Ramos (cell line): ENCODE measurements around the gene VWA1.
"Not testable (repeated sequence)": the region's sequence is repeated elsewhere in the genome, so short reads cannot be mapped to it uniquely, and the experiment has no call there.

Source experiments
- in situ Hi-C: fragments of 300-500 bp; cut with MboI; formaldehyde crosslinking; loops from one replicate; pipeline ENCODE4 v1.14.3; 2022; ENCODE audit warnings: low sequenced_read_pairs; ENCODE audit not compliant: unreplicated experiment

The VWA1 gene

DNA sequence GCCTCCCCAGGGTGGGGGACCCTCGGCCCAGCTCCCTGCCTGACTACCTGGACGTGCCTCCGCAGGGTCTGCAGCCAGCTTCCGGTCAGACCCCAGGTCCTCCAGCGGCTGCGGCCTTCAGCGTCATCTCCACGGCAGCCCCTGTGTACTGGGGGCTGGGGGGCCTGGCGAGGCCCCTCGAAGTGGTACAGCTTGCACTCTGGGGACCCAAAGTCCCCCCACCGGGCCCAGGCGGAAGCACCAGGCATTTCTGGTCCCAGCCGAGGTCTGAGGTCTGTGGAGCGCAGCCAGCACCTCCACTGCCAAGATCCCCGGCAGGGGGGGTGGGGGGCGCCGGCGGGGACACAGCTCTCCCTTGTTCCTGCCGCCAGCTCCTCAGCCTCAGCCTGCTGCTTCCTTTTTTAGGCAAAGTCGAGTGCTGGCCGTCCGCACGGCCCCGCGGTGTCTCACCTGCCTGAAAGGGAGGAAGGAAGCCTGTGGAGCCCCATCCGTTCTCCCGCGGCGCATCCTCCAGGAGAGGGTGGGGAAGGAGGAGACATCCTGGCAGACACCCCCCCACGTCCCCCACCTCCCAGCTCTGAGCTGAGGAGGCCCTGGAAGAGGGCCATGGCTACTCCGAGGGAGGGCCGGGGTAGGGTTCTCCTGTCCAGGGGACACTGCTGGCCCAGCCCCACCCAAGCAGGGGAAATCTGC is 1.2 kb upstream of the VWA1 start:
- in situ Hi-C loops = no loop called here

- in situ Hi-C loops = no loop called here
These were observed 725 bp upstream of the VWA1 start for GRCh38 chr1:1434824-1435105.

GRCh38 chr1:1435911-1436629 is 580 bp downstream of the VWA1 start:
- in situ Hi-C loops = no loop called here

DNA sequence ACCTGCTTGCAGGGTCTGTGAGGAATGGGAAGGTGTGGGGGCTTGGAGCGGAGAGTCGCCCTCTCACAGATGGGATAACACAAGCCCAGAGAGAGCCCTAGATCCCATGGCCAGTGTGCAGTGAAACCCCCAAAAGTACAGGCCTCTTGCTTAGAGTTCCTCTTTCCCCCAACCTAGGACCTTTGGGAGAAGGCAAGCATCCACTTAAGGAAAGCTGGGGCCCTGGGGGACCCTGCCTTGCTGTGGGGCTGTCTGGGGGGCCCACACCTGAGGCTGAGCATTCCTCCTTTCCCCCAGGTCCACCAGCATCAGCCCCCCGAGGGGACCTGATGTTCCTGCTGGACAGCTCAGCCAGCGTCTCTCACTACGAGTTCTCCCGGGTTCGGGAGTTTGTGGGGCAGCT is 1.1 kb downstream of the VWA1 start:
- in situ Hi-C loops = no loop called here

GRCh38 chr1:1437033-1437903 is 1.8 kb downstream of the VWA1 start:
- in situ Hi-C loops = no loop called here

GRCh38 chr1:1437904-1438376 is 2.5 kb downstream of the VWA1 start:
- in situ Hi-C loops = no loop called here

GRCh38 chr1:1438531-1439381 is 3.3 kb downstream of the VWA1 start:
- in situ Hi-C loops = no loop called here

DNA sequence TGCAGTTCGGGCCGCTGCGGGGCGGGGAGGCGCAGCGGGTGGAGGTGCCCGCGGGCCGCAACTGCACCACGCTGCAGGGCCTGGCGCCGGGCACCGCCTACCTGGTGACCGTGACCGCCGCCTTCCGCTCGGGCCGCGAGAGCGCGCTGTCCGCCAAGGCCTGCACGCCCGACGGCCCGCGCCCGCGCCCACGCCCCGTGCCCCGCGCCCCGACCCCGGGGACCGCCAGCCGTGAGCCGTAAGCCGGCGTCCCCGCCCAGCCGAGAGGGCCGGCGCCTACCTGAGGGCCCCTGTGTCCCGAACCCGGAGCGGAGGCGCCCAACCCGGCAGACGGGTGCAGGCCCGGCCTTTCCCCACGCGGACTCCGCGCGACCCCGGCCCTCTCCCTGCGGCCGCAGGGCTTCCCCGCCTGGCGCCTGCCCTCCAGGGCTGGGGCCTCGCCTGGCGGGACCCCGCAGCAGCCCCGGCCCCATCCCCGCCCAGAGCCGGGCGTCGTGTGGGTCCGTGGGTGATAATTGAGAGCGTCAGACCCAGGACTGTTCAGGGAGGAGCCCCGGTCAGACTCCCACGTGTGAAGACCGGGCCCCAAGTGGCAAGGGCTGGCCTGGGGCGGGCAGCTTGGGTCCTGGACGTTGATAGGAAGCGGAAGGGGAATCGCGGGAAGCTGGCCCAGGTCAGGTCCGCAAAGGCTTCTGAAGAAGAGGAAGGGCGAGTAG is 4.2 kb downstream of the VWA1 start:
- in situ Hi-C loops = no loop called here

- in situ Hi-C loops = no loop called here
These were observed 4.9 kb downstream of the VWA1 start for GRCh38 chr1:1440262-1441001.

- in situ Hi-C loops = no loop called here
These were observed 5.8 kb downstream of the VWA1 start for GRCh38 chr1:1441002-1441888.

DNA sequence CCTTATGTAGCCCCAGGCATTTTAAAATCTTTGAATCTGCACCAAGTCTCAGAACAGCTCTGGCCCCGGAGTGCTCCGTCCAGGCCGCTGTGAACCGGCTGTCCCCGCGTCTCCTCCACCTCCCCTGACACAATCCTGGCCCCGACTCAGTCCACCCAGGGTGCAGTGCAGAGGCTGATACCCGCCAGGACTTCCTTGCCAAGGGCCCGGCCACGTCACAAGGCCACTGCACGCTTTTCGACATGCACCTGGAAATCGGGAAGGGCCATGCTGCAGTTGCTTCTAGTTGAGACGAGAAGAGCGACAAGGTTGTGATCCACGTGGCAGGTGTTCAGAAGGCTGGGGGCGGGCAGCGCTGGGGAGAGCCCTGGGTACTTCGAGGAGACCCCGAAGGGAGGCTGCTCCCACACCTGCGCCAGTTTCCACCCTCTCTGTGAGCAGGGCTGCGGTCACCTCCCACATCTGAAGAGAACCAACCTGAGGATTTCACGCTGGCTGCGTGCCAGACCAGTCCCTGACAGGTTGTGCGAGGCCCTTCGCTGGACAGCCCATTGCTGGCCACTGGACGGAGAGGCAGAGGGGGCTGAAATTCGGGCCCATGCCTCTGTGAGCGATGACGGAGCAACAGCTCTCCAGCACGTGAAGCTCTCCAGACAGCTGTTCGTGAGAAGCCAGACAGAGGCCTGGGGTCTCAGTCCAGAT is 6.7 kb downstream of the VWA1 start:
- in situ Hi-C loops = no loop called here

- in situ Hi-C loops = not testable (repeated sequence)
These were observed 11.1 kb downstream of the VWA1 start for GRCh38 chr1:1446631-1447030.

- in situ Hi-C loops = no loop called here
These were observed 13.7 kb downstream of the VWA1 start, which contains the start of gene ATAD3C for GRCh38 chr1:1449099-1449739. Gene ATAD3C (plus strand): TSS chr1:1449689. CDS start chr1:1450684, 995 bp downstream.

DNA sequence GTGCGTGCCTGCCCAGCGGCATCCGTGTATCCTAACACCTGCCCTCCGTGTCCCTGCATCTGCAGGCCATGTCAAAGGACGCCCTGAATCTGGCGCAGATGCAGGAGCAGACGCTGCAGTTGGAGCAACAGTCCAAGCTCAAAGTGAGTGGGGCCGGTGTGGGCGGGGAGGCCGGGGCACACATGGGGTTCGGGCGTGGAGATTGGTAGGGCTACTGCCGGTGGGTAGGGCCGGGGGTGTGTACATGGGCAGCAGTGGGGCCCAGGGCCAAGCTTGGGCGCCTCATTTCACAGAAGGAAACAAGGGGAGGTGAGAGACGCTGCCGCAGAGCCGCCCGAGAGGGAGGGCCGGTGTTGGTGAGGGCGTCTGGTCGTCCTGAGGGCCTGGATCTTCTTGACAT is 15.1 kb downstream of the VWA1 start:
- in situ Hi-C loops = not testable (repeated sequence)

DNA sequence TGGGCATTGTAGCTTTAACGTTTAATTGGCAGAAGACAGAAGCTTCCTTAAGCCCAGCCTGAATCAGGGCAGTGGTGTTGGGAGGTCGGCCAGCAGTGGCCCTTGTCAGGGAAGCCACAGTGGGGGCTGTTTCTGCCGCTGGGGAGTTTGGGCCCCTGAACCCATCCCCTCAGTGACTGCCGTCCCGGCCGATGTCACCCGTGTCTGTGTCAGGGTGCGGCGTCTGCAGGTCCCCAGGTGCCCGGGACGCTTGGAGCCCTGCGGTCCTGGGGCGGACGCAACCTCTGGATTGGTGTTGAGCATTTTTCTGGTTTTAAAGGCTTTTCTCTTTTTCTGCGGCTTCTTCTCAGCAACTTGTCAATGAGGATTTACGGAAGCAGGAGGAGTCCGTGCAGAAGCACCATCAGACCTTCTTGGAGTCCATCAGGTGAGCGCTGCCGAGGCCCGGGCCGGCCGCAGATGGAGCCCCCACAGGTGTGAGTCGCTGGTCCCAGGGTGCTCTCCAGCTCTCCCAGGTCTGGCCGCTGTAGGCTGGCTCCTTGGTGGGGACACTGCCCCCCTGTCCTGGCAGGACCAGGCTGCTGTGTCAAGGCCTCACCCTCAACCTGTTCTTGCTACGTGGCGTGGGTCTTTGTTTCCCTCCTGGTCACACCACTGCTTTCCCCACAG is 16.3 kb downstream of the VWA1 start:
- in situ Hi-C loops = no loop called here

DNA sequence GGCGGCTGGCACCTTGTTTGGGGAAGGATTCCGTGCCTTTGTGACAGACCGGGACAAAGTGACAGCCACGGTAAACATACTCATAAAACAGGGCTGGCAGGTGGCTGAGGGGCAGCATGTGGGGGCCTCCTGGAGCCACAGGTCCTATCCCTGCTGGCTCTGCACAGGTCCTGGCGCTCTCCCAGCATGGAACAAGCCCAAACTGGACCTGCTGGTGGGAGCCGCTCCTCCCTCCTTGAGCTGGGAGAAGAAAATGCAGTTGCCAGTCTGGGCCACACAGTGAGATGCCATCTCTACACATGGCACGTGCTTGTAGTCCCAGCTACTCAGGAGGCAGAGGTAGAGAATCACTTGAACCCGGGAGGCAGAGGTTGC is 16.9 kb downstream of the VWA1 start:
- in situ Hi-C loops = not testable (repeated sequence)
